ENCODE results near the gene TMEM214. TPM values are rescaled to one million over a fixed set of nuclear protein-coding genes. Genes with fewer than 3 reads are reported as not detected.

The TMEM214 gene
- total and polyA plus RNA-seq, 8 donors: 17.1 to 206 (median 35.6) TPM

DNA sequence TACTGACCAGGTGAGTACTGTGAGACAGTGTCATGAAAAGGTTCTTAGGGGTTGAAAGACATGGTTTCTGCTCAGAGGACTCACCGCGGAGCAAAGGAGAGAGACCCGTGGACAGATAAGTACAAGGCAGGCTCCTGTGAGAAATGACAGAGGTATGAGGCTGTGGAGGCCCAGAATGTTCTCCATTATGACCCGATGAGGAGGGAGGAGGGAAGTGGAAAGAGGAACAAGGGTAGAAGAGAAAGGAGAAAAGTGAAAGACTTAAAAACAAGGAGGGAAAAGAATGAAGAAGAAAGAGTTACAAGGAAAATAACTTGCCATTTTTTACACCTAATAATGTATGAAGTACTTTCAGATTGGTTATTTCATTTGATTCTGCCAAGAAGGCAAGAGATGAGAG is 32.5 kb upstream of the TMEM214 start:
- H3K27me3 ChIP-seq: no peaks in the 10 kb centered on the region
- no peaks in the 10 kb centered on the region for H3K36me3 ChIP-seq
- DNase-seq: no peak
- no peaks in the 10 kb centered on the region for H3K4me1 ChIP-seq
- no peak overlapping the region for H3K4me3 ChIP-seq
- WGBS, 5 donors: 75 to 81% (median 80%) methylated on average over 4 of the region's 4 CpGs
- H3K27ac ChIP-seq: no peak overlapping the region
- intact Hi-C loops (cut with DNase I; ENCODE audit: low total_unique reads): no loop called here
- H3K9me3 ChIP-seq: no peaks in the 10 kb centered on the region
- TF ChIP-seq POLR2A (IDR thresholded peaks at IDR 0.05): no peak

DNA sequence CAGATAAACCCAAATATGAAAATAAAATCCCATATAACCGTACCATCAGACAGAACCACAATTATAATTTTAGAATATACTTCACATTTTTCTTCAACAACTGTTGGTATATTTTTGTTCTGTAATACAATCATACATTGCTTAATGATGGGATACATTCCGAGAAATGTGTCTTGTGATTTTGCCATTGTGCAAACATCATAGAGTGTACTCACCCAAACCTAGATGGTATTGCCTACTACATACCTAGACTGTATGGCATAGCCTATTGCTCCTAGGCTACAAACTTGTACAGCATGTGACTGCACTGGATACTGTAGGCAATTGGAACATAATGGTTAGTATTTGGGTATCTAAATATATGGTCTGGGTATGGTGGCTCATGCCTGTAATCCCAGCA is 31.8 kb upstream of the TMEM214 start:
- 94 to 97% (median 96%) methylated on average over 2 of the region's 2 CpGs for WGBS, 5 donors
- Histone ChIP-seq H3K27ac (no peak overlapping the region), H3K4me3 (no peak overlapping the region), H3K36me3 (no peaks in the 10 kb centered on the region), H3K9me3 (no peaks in the 10 kb centered on the region), H3K27me3 (no peaks in the 10 kb centered on the region), H3K4me1 (no peaks in the 10 kb centered on the region)
- TF ChIP-seq EP300 (IDR thresholded peaks at IDR 0.05): no peak
- no peak for TF ChIP-seq POLR2A (IDR thresholded peaks at IDR 0.05)
- TF ChIP-seq, protein P1, sequence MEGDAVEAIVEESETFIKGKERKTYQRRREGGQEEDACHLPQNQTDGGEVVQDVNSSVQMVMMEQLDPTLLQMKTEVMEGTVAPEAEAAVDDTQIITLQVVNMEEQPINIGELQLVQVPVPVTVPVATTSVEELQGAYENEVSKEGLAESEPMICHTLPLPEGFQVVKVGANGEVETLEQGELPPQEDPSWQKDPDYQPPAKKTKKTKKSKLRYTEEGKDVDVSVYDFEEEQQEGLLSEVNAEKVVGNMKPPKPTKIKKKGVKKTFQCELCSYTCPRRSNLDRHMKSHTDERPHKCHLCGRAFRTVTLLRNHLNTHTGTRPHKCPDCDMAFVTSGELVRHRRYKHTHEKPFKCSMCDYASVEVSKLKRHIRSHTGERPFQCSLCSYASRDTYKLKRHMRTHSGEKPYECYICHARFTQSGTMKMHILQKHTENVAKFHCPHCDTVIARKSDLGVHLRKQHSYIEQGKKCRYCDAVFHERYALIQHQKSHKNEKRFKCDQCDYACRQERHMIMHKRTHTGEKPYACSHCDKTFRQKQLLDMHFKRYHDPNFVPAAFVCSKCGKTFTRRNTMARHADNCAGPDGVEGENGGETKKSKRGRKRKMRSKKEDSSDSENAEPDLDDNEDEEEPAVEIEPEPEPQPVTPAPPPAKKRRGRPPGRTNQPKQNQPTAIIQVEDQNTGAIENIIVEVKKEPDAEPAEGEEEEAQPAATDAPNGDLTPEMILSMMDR (IDR thresholded peaks at IDR 0.05): no peak
- no peak for TF ChIP-seq POLR2AphosphoS5 (IDR thresholded peaks at IDR 0.05)
- no peak for DNase-seq
- intact Hi-C loops (cut with DNase I; ENCODE audit: low total_unique reads): no loop called here

DNA sequence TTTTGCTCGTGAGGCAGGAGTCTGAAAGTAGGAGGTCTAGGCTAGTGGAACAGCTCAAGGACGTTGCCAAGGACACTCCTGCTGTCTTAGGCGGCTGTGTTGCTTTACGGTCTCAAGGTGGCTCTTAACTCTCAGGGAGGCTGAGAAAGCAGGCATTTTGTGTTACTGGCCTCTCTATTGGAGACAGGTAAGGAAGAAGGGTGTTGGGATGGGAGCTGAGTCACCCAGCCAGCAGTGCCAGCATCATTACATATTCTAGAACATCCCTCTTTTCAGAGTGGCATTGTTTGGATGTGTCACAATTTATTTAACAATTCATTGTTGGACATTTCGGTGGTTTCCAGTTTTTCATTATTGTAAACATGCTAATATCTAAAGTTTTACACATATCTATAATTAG is 30.8 kb upstream of the TMEM214 start:
- TF ChIP-seq, protein P1 (IDR thresholded peaks at IDR 0.05): no peak
- TF ChIP-seq POLR2AphosphoS5 (IDR thresholded peaks at IDR 0.05) (no peak), POLR2A (IDR thresholded peaks at IDR 0.05) (no peak), EP300 (IDR thresholded peaks at IDR 0.05) (no peak)
- Histone ChIP-seq H3K4me3 (no peak overlapping the region), H3K4me1 (peaks cover 0 to under 1% (median 0%) of the 10 kb centered on the region in 4 donors), H3K36me3 (no peaks in the 10 kb centered on the region), H3K27ac (no peak overlapping the region), H3K27me3 (no peaks in the 10 kb centered on the region), H3K9me3 (no peaks in the 10 kb centered on the region)
- intact Hi-C loops (cut with DNase I; ENCODE audit: low total_unique reads): no loop called here
- DNase-seq: peak in 1 of 2 donors; percentile 44
- WGBS, 5 donors: 59 to 72% (median 65%) methylated on average over 5 of the region's 5 CpGs

DNA sequence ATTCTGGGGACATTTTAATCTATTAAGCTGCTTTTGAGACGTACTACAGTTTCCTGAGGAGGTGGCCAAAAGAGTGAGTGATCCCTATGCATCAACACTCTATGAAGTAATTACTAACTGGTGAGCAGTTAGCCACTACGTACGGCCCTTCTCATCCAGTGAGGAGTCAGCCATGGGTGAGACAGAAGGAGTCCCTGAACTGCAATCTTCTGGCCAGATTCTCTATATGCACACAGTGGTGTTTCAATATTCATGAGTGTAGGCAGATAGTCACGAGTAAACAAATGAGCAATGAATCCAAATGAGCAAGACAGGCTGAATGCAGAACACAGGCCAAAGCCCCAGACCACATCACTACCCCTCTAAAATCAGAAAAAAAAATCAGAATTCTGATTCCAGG is 29.8 kb upstream of the TMEM214 start:
- 91 to 92% (median 92%) methylated on average over 4 of the region's 4 CpGs for WGBS, 5 donors

DNA sequence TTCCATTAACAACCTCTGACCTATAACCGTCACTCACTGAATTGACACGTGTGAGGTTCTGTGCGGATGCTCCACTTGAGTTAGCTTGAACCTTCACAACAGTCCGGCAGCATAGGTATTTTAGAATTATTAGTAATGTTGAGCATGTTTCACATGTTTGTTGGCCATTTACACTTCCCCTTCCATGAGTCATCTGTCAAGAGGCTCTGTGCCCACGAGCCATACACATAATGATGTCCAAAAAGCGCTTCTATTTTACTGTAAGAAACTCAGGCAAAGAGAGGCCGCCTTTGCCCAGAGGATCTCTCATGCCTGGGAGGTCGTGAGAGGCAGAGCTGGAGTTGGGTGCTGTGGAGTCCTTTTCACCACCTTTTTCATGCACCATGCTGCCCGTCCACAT is 28.9 kb upstream of the TMEM214 start:
- H3K36me3 ChIP-seq: no peaks in the 10 kb centered on the region
- peaks cover 0 to 6% (median 2%) of the 10 kb centered on the region in 4 donors for H3K4me1 ChIP-seq
- intact Hi-C loops (cut with DNase I; ENCODE audit: low total_unique reads): no loop called here
- no peaks in the 10 kb centered on the region for H3K27me3 ChIP-seq
- H3K27ac ChIP-seq: no peak overlapping the region
- H3K4me3 ChIP-seq: no peak overlapping the region
- no peaks in the 10 kb centered on the region for H3K9me3 ChIP-seq
- DNase-seq: no peak
- 73 to 85% (median 80%) methylated on average over 9 of the region's 9 CpGs for WGBS, 5 donors
- TF ChIP-seq POLR2A (IDR thresholded peaks at IDR 0.05) (no peak), POLR2AphosphoS5 (IDR thresholded peaks at IDR 0.05) (no peak)
- TF ChIP-seq, protein P1 (IDR thresholded peaks at IDR 0.05): no peak

More for the DNA sequence above, 29.8 kb upstream of the TMEM214 start:
- H3K27ac ChIP-seq: no peak overlapping the region
- intact Hi-C loops (cut with DNase I; ENCODE audit: low total_unique reads): no loop called here
- H3K36me3 ChIP-seq: no peaks in the 10 kb centered on the region
- TF ChIP-seq EP300 (IDR thresholded peaks at IDR 0.05) (no peak), POLR2AphosphoS5 (IDR thresholded peaks at IDR 0.05) (no peak), POLR2A (IDR thresholded peaks at IDR 0.05) (no peak)
- TF ChIP-seq, protein P1 (IDR thresholded peaks at IDR 0.05): no peak
- no peak overlapping the region for H3K4me3 ChIP-seq
- H3K27me3 ChIP-seq: no peaks in the 10 kb centered on the region
- no peak for DNase-seq
- no peaks in the 10 kb centered on the region for H3K9me3 ChIP-seq
- peaks cover 0 to 6% (median 2%) of the 10 kb centered on the region in 4 donors for H3K4me1 ChIP-seq

All from stomach (tissue), 9 donors.